Coronary artery (tissue), 2 donors: ENCODE measurements around the gene C1orf232.

Source experiments
- DNase-seq: peaks from one replicate; pipeline ENCODE4 v3.0.0-alpha.2; 2017; ENCODE audit warnings: low spot score
- H3K27ac ChIP-seq, 2 donors: fragments of 200-600 bp; sonication (generic); one replicate each; pipeline ENCODE4 v1.5.1; 2016 to 2019
- H3K4me3 ChIP-seq: fragments of 200-600 bp; sonication (generic); 2 replicates; pipeline ENCODE4 v1.5.1; 2016; ENCODE audit warnings: mild to moderate bottlenecking, moderate library complexity
- CTCF ChIP-seq: fragments of 200-600 bp; sonication (generic); IDR thresholded peaks from one replicate; pipeline ENCODE4 v1.5.1; 2019; ENCODE audit warnings: antibody characterized with exemption

C1orf232 gene

GRCh38 chr1:26168410-26169197 is at the start of gene C1orf232:
C1orf232 (minus strand) TSS chr1:26168963; CDS start chr1:26168499, 464 bp downstream.
- no peak for TF ChIP-seq CTCF
- Histone ChIP-seq H3K27ac (peak within 1 kb of the TSS; percentile 68 to 82), H3K4me3 (peak within 1 kb of the TSS; percentile 93)
- no peak for DNase-seq

- no peak for TF ChIP-seq CTCF
- H3K4me3 ChIP-seq = no peak overlapping the region
- no peak for DNase-seq
- H3K27ac ChIP-seq = no peak overlapping the region
Observed at GRCh38 chr1:26215246-26215645, 46.5 kb upstream of the C1orf232 start.

- no peak for TF ChIP-seq CTCF
- no peak for DNase-seq
- Histone ChIP-seq H3K27ac (no peak overlapping the region), H3K4me3 (no peak overlapping the region)
Observed at GRCh38 chr1:26213335-26213905, 44.7 kb upstream of the C1orf232 start.

GRCh38 chr1:26212726-26213125 is 44.0 kb upstream of the C1orf232 start:
- no peak for TF ChIP-seq CTCF
- Histone ChIP-seq H3K27ac (no peak overlapping the region), H3K4me3 (no peak overlapping the region)
- DNase-seq = no peak

GRCh38 chr1:26210147-26210870 is 41.5 kb upstream of the C1orf232 start:
- no peak for TF ChIP-seq CTCF
- Histone ChIP-seq H3K27ac (no peak overlapping the region), H3K4me3 (no peak overlapping the region)
- DNase-seq = no peak

GRCh38 chr1:26203642-26204318 is 35.0 kb upstream of the C1orf232 start:
- no peak overlapping the region for H3K4me3 ChIP-seq

More at GRCh38 chr1:26203642-26204318, 35.0 kb upstream of the C1orf232 start:
- no peak for TF ChIP-seq CTCF
- no peak for DNase-seq
- H3K27ac ChIP-seq = no peak overlapping the region
